ENCODE results near the gene FADS3. TPM values are rescaled to one million over a fixed set of nuclear protein-coding genes. Genes with fewer than 3 reads are reported as not detected.

The FADS3 gene
- total and polyA plus RNA-seq, 9 of the 15 experiments (the other 6 are each of a cell fraction or from before 2014, with no cell fraction given), result 0.97 to 148 (median 92.7) TPM

DNA sequence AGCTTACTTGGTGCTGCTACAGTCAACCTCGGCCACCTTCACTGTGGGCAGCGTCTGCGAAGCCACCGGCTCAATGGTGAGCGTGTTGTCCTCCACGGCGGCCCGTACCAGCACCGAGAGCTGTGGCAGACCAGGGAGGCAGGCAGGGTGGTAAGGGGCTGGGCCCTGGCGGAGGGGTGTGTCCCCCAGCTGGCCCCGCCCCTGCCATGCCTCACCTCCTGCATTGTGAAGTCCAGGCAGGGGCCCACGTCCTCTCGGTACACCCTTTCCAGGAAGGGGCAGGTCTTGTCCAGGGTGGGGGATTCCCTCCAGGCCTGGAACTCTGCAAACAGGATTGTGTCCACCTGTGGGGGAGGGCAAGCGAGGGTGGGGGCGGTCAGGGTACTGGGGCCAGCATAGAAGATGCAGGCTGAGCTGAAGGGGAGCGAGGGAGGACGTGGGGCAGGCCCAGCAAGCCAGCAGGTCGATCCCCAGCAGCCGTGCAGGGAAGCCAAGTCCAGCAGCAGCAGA is 13.2 kb upstream of the FADS3 start (continued):
- TF ChIP-seq, protein P1, sequence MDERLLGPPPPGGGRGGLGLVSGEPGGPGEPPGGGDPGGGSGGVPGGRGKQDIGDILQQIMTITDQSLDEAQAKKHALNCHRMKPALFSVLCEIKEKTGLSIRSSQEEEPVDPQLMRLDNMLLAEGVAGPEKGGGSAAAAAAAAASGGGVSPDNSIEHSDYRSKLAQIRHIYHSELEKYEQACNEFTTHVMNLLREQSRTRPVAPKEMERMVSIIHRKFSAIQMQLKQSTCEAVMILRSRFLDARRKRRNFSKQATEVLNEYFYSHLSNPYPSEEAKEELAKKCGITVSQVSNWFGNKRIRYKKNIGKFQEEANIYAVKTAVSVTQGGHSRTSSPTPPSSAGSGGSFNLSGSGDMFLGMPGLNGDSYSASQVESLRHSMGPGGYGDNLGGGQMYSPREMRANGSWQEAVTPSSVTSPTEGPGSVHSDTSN (CRISPR knock-in tag; IDR thresholded peaks at IDR 0.05; ENCODE audit: low read depth), result no peak
- TF ChIP-seq, protein P1 (tag; conservative IDR thresholded peaks at IDR 0.05; ENCODE audit: low read depth), result no peak
- peak; percentile 34 for TF ChIP-seq POLR2G (IDR thresholded peaks at IDR 0.05; ENCODE audit: low read depth, low read length)

DNA sequence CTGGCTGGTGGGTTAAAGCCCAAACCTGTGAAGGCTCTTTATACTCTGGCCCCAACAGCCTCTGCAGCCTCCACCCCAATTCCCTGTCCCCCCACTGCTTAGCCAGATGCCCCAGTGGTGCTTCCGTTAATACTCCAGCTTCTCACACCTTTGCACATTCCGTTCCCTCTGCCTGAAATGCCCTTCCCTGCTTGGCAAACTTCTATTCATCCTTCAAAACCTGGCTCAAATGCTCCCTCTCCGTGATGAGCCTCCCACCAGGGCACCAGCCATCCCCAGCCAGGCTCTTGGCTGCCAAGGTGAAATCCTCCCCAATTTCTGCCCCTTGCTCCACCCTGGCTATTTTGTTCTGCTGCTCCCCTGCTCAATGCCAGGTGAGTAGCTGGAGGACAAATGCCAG is 12.5 kb upstream of the FADS3 start:
- no peak overlapping the region for H3K27ac ChIP-seq (ENCODE audit: extremely low read depth, low read depth, low read length)
- H2AFZ ChIP-seq (ENCODE audit: low read depth, low read length), result no peak overlapping the region
- H3K4me2 ChIP-seq (ENCODE audit: insufficient read depth, low read length), result no peak overlapping the region
- H3K36me3 ChIP-seq (ENCODE audit: control insufficient read depth, insufficient read depth, low read length), result peaks cover 85% of the 10 kb centered on the region; the same call in 2 of the 3 replicates
- DNase-seq (ENCODE audit: extremely low read depth in 1 of 4, low spot score in 3 of 4) (no peak), ATAC-seq (no peak), FAIRE-seq (no peak)
- H3K27me3 ChIP-seq (ENCODE audit: control insufficient read depth in 2 of 2, insufficient read depth in 2 of 2, low read length in 2 of 2), result no peaks in the 10 kb centered on the region
- in situ Hi-C loops (cut with MboI), result no loop called here
- no peak overlapping the region for H3K9ac ChIP-seq (ENCODE audit: insufficient read depth in 1 of 2, low read depth in 2 of 2, low read length in 2 of 2)
- POLR2A ChIA-PET, result interaction anchor here (10.7 kb wide), 1 partner anchor 62 kb away, joined by 109 read pairs; the partner anchor contains the start of gene FTH1
- peaks cover 5% of the 10 kb centered on the region; the same call in 2 of the 3 replicates for H3K79me2 ChIP-seq (ENCODE audit: control insufficient read depth, insufficient read depth, low read length)
- intact Hi-C loops (cut with micrococcal nuclease), result no loop called here
- CTCF ChIA-PET (ENCODE audit: low intra/inter-chr PET ratio), result no interaction called here
- no peak overlapping the region for H3K4me3 ChIP-seq
- peaks cover 4 to 51% of the 10 kb centered on the region in 2 experiments for H3K4me1 ChIP-seq (replicated peaks in 1 of 2; ENCODE audit: control insufficient read depth in 2 of 2, insufficient read depth in 2 of 2, low read length in 2 of 2)
- peaks cover 5% of the 10 kb centered on the region for H3K9me1 ChIP-seq (ENCODE audit: control insufficient read depth, insufficient read depth, low read length)
- H4K20me1 ChIP-seq (replicated peaks; ENCODE audit: control insufficient read depth, insufficient read depth, low read length), result no peaks in the 10 kb centered on the region
- 86% methylated on average over 3 of the region's 3 CpGs for WGBS (ENCODE audit: insufficient coverage, low coverage, missing lambda C conversion rate)
- BruUV-seq (replicated peaks), result no TSS peak
- H3K9me3 ChIP-seq (replicated peaks; ENCODE audit: control insufficient read depth, insufficient read depth, low read depth, low read length), result no peaks in the 10 kb centered on the region
- TF ChIP-seq BACH1 (tag; IDR thresholded peaks at IDR 0.05), result no peak
- no peak for TF ChIP-seq RB1 (IDR thresholded peaks at IDR 0.05; ENCODE audit: low read depth)
- TF ChIP-seq NEUROD1 (IDR thresholded peaks at IDR 0.05; ENCODE audit: borderline replicate concordance, low read depth, low read length, partially characterized antibody), result no peak
- TF ChIP-seq HDAC1 (IDR thresholded peaks at IDR 0.05), result no peak
- TF ChIP-seq, protein P2, sequence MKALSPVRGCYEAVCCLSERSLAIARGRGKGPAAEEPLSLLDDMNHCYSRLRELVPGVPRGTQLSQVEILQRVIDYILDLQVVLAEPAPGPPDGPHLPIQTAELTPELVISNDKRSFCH (CRISPR knock-in tag; IDR thresholded peaks at IDR 0.05), result no peak
- TF ChIP-seq, protein P2 (tag; IDR thresholded peaks at IDR 0.05), result no peak
- TF ChIP-seq, protein P3, sequence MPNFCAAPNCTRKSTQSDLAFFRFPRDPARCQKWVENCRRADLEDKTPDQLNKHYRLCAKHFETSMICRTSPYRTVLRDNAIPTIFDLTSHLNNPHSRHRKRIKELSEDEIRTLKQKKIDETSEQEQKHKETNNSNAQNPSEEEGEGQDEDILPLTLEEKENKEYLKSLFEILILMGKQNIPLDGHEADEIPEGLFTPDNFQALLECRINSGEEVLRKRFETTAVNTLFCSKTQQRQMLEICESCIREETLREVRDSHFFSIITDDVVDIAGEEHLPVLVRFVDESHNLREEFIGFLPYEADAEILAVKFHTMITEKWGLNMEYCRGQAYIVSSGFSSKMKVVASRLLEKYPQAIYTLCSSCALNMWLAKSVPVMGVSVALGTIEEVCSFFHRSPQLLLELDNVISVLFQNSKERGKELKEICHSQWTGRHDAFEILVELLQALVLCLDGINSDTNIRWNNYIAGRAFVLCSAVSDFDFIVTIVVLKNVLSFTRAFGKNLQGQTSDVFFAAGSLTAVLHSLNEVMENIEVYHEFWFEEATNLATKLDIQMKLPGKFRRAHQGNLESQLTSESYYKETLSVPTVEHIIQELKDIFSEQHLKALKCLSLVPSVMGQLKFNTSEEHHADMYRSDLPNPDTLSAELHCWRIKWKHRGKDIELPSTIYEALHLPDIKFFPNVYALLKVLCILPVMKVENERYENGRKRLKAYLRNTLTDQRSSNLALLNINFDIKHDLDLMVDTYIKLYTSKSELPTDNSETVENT (CRISPR knock-in tag; IDR thresholded peaks at IDR 0.05), result no peak
- no peak for TF ChIP-seq ZNF347 (CRISPR knock-in tag; IDR thresholded peaks at IDR 0.05; ENCODE audit: low read depth)
- TF ChIP-seq, protein P4, sequence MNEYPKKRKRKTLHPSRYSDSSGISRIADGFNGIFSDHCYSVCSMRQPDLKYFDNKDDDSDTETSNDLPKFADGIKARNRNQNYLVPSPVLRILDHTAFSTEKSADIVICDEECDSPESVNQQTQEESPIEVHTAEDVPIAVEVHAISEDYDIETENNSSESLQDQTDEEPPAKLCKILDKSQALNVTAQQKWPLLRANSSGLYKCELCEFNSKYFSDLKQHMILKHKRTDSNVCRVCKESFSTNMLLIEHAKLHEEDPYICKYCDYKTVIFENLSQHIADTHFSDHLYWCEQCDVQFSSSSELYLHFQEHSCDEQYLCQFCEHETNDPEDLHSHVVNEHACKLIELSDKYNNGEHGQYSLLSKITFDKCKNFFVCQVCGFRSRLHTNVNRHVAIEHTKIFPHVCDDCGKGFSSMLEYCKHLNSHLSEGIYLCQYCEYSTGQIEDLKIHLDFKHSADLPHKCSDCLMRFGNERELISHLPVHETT (CRISPR knock-in tag; conservative IDR thresholded peaks at IDR 0.05 in 1 of 2, IDR thresholded peaks at IDR 0.05 in 1 of 2), result no peak
- TF ChIP-seq POLR2A (conservative IDR thresholded peaks at IDR 0.05), result no peak
- TF ChIP-seq TBP (optimal IDR thresholded peaks at IDR 0.05; ENCODE audit: low read depth, low read length), result no peak
- no peak for TF ChIP-seq HDAC6 (IDR thresholded peaks at IDR 0.05; ENCODE audit: low read depth, low read length)

Data from K562 (cell line).